Lung (tissue), 13 donors: ENCODE results near the gene TMEM87A. TPM values are rescaled to one million over a fixed set of nuclear protein-coding genes. Genes with fewer than 3 reads are reported as not detected.

Source experiments
- ATAC-seq: fragments of 200-7000 bp; cut with Tn5 transposase; one replicate; pipeline ENCODE4 v1.9.1; 2020; ENCODE audit warnings: moderate number of reproducible peaks; ENCODE audit not compliant: insufficient read depth, low FRiP score
- DNase-seq, 3 donors: peaks; one replicate each; pipeline ENCODE4 v3.0.0-alpha.2; 2013 to 2017
- H3K27ac ChIP-seq, 2 donors: one replicate each; pipeline ENCODE4 v1.5.1; 2013; ENCODE audit warnings: mild to moderate bottlenecking in 2 of 2, moderate library complexity in 2 of 2, control low read depth in 1 of 2, inconsistent platforms in 1 of 2, low read depth in 1 of 2, low read length in 1 of 2
- H3K27me3 ChIP-seq, 3 donors: one replicate each; pipeline ENCODE4 v1.5.1; 2013; ENCODE audit warnings: low read length in 2 of 3; ENCODE audit not compliant: control insufficient read depth in 3 of 3, insufficient read depth in 3 of 3
- H3K36me3 ChIP-seq, 4 donors: one replicate each; pipeline ENCODE4 v1.5.1; 2013; ENCODE audit warnings: low read length in 4 of 4, mild to moderate bottlenecking in 1 of 4, moderate library complexity in 1 of 4; ENCODE audit not compliant: control insufficient read depth in 4 of 4, insufficient read depth in 4 of 4
- H3K4me1 ChIP-seq, 5 donors: one replicate each; pipeline ENCODE4 v1.5.1; 2013; ENCODE audit warnings: low read length in 5 of 5, mild to moderate bottlenecking in 2 of 5, moderate library complexity in 1 of 5; ENCODE audit not compliant: control insufficient read depth in 5 of 5, insufficient read depth in 5 of 5
- H3K4me3 ChIP-seq: one replicate; pipeline ENCODE4 v1.5.1; 2013; ENCODE audit warnings: mild to moderate bottlenecking, control low read depth, moderate library complexity
- H3K9ac ChIP-seq, 2 donors: one replicate each; pipeline ENCODE4 v1.5.1; 2013; ENCODE audit warnings: low read length in 2 of 2, control low read depth in 1 of 2; ENCODE audit not compliant: insufficient read depth in 1 of 2
- H3K9me3 ChIP-seq, 4 donors: one replicate each; pipeline ENCODE4 v1.5.1; 2013; ENCODE audit warnings: low read length in 3 of 4, mild to moderate bottlenecking in 1 of 4, moderate library complexity in 1 of 4; ENCODE audit not compliant: control insufficient read depth in 4 of 4, insufficient read depth in 3 of 4
- CTCF ChIP-seq: IDR thresholded peaks from 2 replicates; pipeline ENCODE4 v1.5.1; 2012; ENCODE audit warnings: mild to moderate bottlenecking; ENCODE audit errors: control extremely low read depth, extremely low read depth
- WGBS, 2 donors: extraction: QIAGEN DNeasy Blood & Tissue Kit; methylation state at CpG; one replicate each; pipeline ENCODE4 v1.1.7; 2013; 5-methylcytosine and 5-hydroxymethylcytosine counted together
- polyA plus RNA-seq, 2 donors: library from polyadenylated mRNA; stranded (reverse); fragments of 200-250 nt; gene quantifications; one replicate each; pipeline ENCODE4 v1.2.1, GENCODE V29; 2013
- small RNA-seq: library from RNA; depleted of rRNA; stranded (forward); fragments of <200 nt; gene quantifications from one replicate; pipeline ENCODE3, GENCODE V24; 2014; ENCODE audit warnings: low replicate concordance
- total RNA-seq, 2 donors: library from RNA; depleted of rRNA in 1 of 2; stranded (reverse); fragments of >200 nt in 1 of 2; gene quantifications; one replicate each; pipeline ENCODE4 v1.2.1, GENCODE V29; 2014 to 2021
- donor health status: control.
- donor health status: control.
- donor health status: Bipolar disorder and iron deficiency.
- donor health status: healthy.
- donor health status: DM: yes; HTN: yes; CAD: no.

Gene TMEM87A
- total and polyA plus RNA-seq, 4 donors = 50.3 to 196 (median 86.9) TPM

- Histone ChIP-seq H3K36me3 (peaks cover 49 to 70% (median 57%) of the 10 kb centered on the region in 4 donors), H3K9me3 (no peaks in the 10 kb centered on the region), H3K4me3 (no peak overlapping the region), H3K27me3 (no peaks in the 10 kb centered on the region), H3K27ac (no peak overlapping the region), H3K9ac (no peak overlapping the region), H3K4me1 (no peaks in the 10 kb centered on the region)
- TF ChIP-seq CTCF = no peak
- ATAC-seq (no peak), DNase-seq (no peak)
- 62 to 79% methylated on average over 6 of the region's 6 CpGs for WGBS, 2 donors
Measured at GRCh38 chr15:42165106-42165505, 108.1 kb downstream of the TMEM87A start.

- Histone ChIP-seq H3K9ac (no peak overlapping the region), H3K36me3 (peaks cover 49 to 76% (median 56%) of the 10 kb centered on the region in 4 donors), H3K4me3 (no peak overlapping the region), H3K4me1 (peaks cover 0 to 4% (median 0%) of the 10 kb centered on the region in 5 donors), H3K27ac (no peak overlapping the region), H3K27me3 (no peaks in the 10 kb centered on the region), H3K9me3 (no peaks in the 10 kb centered on the region)
- TF ChIP-seq CTCF = no peak
- WGBS, 2 donors = 70 to 84% methylated on average over 4 of the region's 4 CpGs
- ATAC-seq (no peak), DNase-seq (no peak)
Measured at GRCh38 chr15:42163947-42164550, 109.2 kb downstream of the TMEM87A start.

- ATAC-seq = no peak
- no peak overlapping the region for H3K27ac ChIP-seq
- no peak overlapping the region for H3K9ac ChIP-seq
- H3K36me3 ChIP-seq = peaks cover 46 to 79% (median 57%) of the 10 kb centered on the region in 4 donors
- DNase-seq = no peak
- 95 to 96% methylated on average over 9 of the region's 9 CpGs for WGBS, 2 donors
- H3K4me1 ChIP-seq = peaks cover 0 to 7% (median 0%) of the 10 kb centered on the region in 5 donors
- no peaks in the 10 kb centered on the region for H3K27me3 ChIP-seq
- H3K9me3 ChIP-seq = no peaks in the 10 kb centered on the region
- H3K4me3 ChIP-seq = no peak overlapping the region
- TF ChIP-seq CTCF = no peak
Measured at GRCh38 chr15:42163291-42163690, 109.9 kb downstream of the TMEM87A start.

Small RNA genes within 50 kb of the gene (small RNA-seq; reads per million reads assigned to genes)
- 0.66 reads per million, percentile 71 among the genes with 10 or more reads in this experiment for gene MIR627

Other genes with a start within 250 kb of the TMEM87A start
- gene PLA2G4D, start 178.9 kb downstream of the TMEM87A start, total RNA-seq = under 1 TPM in 1 of 2 donors, not detected in 1; 0.15 TPM
- gene PLA2G4D, start 178.9 kb downstream of the TMEM87A start, polyA plus RNA-seq = under 1 TPM; 0.12 to 0.31 TPM
- 100 to 1,000 TPM in 1 of 2 donors, 10 to 100 TPM in 1; 10.9 to 116 TPM for gene PLA2G4F, start 116.8 kb downstream of the TMEM87A start, total RNA-seq
- 10 to 100 TPM; 18.9 to 64.7 TPM for gene PLA2G4F, start 116.8 kb downstream of the TMEM87A start, polyA plus RNA-seq
- gene VPS39, start 65.1 kb downstream of the TMEM87A start, total RNA-seq = 10 to 100 TPM; 63.8 to 99.1 TPM
- gene VPS39, start 65.1 kb downstream of the TMEM87A start, polyA plus RNA-seq = 10 to 100 TPM; 29.4 to 39.3 TPM
- gene GANC, start 232 bp downstream of the TMEM87A start, total RNA-seq = 100 to 1,000 TPM in 1 of 2 donors, 10 to 100 TPM in 1; 73.9 to 105 TPM
- gene GANC, start 232 bp downstream of the TMEM87A start, polyA plus RNA-seq = 10 to 100 TPM; 19.6 to 33.4 TPM
- 10 to 100 TPM; 20.9 to 28.4 TPM for gene CAPN3, start 86.1 kb upstream of the TMEM87A start, total RNA-seq
- 10 to 100 TPM; 12.1 to 56.6 TPM for gene CAPN3, start 86.1 kb upstream of the TMEM87A start, polyA plus RNA-seq
- 10 to 100 TPM; 63.6 to 67.5 TPM for gene ZNF106, start 217.7 kb upstream of the TMEM87A start, total RNA-seq
- gene ZNF106, start 217.7 kb upstream of the TMEM87A start, polyA plus RNA-seq = 10 to 100 TPM; 10.9 to 18.8 TPM
- gene SNAP23, start 222.2 kb upstream of the TMEM87A start, total RNA-seq = 10 to 100 TPM; 59.3 to 96.0 TPM
- gene SNAP23, start 222.2 kb upstream of the TMEM87A start, polyA plus RNA-seq = 10 to 100 TPM; 58.2 to 66.5 TPM